ENCODE measurements around the gene MAP3K13. TPM values are rescaled to one million over a fixed set of nuclear protein-coding genes. Genes with fewer than 3 reads are reported as not detected.

The MAP3K13 gene
- total RNA-seq, 1 donor, result 21.9 TPM

DNA sequence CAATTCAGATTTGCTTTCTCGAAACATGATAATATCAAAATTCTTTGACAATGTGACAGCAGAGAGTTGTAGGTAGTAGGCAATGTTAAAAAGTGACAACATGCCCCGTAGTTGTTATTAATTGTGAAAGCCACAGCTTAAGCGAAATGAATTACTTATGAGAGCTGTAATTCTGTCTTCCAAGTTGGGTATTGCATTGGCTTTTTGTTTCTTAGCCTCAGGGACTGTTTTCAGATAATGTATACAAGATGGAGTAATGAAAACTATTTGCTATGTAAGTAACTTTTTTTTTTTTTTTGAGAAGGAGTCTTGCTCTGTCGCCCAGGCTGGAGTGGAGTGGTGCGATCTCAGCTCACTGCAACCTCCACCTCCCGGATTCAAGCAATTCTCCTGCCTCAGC is 43.1 kb upstream of the MAP3K13 start:
- DNase-seq (ENCODE audit: low read depth), result no peak
- TF ChIP-seq, protein P1, sequence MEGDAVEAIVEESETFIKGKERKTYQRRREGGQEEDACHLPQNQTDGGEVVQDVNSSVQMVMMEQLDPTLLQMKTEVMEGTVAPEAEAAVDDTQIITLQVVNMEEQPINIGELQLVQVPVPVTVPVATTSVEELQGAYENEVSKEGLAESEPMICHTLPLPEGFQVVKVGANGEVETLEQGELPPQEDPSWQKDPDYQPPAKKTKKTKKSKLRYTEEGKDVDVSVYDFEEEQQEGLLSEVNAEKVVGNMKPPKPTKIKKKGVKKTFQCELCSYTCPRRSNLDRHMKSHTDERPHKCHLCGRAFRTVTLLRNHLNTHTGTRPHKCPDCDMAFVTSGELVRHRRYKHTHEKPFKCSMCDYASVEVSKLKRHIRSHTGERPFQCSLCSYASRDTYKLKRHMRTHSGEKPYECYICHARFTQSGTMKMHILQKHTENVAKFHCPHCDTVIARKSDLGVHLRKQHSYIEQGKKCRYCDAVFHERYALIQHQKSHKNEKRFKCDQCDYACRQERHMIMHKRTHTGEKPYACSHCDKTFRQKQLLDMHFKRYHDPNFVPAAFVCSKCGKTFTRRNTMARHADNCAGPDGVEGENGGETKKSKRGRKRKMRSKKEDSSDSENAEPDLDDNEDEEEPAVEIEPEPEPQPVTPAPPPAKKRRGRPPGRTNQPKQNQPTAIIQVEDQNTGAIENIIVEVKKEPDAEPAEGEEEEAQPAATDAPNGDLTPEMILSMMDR (IDR thresholded peaks at IDR 0.05; ENCODE audit: insufficient read depth, low read length), result no peak
- H3K4me3 ChIP-seq (ENCODE audit: low read depth, low read length), result no peak overlapping the region

DNA sequence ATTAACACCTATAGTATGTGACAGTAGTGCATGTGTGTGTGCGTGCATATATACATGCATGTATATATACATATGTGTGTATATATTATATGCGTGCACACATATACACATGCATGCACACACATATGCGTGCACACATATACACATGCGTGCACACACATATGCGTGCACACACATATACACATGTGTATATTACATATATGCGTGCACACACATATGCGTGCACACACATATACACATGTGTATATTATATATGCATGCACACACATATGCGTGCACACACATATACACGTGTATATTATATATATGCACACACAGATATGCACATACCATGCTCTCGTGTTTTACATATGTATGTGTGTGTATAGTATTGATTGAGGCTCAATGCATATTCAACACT is 42.0 kb upstream of the MAP3K13 start:
- no peak for DNase-seq (ENCODE audit: low read depth)
- TF ChIP-seq, protein P1 (IDR thresholded peaks at IDR 0.05; ENCODE audit: insufficient read depth, low read length), result no peak

DNA sequence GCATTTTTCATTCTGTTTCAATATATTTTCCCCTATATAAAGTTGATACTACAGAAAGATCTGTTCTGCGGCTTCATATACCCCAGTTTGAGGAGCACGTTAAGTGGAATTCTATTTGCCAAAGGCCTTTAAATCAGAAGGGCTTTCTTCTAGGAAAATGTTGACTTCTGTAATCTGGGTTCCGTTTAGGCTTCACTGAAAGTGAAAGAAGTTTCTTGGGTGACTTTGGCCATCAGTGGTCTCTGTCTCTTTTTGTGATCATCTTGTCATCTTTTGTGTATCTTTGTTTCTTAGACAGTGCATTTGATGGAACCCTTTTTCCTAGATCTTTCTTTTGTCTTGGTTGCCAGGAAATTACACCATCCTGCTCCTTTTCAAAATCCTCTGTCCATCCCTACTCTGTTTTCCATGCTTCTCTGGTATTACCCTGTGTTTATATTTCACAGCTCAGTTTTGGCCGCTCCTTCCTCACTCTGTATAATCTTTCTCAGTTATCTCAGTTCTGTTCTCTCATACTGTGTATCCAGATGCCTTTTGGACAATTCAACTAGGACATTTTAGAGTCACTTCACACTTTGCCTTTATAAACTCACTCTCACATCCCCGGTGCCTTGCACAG is 40.7 kb upstream of the MAP3K13 start:
- TF ChIP-seq, protein P1 (IDR thresholded peaks at IDR 0.05; ENCODE audit: insufficient read depth, low read length), result no peak
- H3K4me3 ChIP-seq (ENCODE audit: low read depth, low read length), result no peak overlapping the region
- DNase-seq (ENCODE audit: low read depth), result no peak

More for the DNA sequence above, 42.0 kb upstream of the MAP3K13 start:
- H3K4me3 ChIP-seq (ENCODE audit: low read depth, low read length), result no peak overlapping the region

DNA sequence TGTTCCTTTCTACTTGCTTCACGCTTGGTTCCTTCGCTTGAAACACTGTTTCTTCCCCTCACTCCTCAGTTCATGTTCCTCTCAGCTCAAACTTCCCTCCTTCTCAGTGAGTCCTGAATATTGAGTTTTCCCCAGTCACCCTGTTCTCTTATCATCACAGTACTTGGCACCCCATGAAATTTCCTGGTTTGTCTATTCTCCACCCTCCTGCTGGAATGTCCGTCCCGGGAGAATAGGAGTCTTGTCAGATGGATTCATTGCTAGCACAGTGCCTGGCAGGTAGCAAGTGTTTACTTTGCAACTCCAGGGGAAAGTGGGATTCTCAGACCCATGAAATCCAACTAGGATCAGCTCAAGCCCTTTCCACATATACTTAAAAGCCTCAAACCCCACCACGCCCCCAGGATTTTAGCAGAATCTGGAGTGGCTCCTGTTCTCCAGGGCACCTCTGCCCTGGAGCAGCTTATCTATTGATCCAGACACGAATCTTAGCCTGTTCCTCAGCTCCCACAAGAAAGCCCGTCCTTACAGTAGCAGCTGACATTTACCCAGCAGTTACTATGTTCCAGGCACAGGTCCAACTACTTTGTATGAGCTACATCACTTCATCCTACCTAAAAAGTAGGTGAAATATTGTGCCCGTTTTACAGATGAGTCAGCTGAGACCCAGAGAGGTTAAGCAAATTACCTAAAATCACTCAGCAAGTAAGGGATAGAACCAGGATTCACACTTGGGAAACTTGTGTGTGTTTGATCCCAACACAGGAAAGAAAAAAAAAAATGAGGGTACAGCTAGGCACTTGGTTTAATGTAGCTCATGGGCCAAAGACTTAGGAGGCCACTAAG is 36.8 kb upstream of the MAP3K13 start:
- TF ChIP-seq, protein P1 (IDR thresholded peaks at IDR 0.05; ENCODE audit: insufficient read depth, low read length), result no peak
- no peak overlapping the region for H3K4me3 ChIP-seq (ENCODE audit: low read depth, low read length)
- DNase-seq (ENCODE audit: low read depth), result no peak

DNA sequence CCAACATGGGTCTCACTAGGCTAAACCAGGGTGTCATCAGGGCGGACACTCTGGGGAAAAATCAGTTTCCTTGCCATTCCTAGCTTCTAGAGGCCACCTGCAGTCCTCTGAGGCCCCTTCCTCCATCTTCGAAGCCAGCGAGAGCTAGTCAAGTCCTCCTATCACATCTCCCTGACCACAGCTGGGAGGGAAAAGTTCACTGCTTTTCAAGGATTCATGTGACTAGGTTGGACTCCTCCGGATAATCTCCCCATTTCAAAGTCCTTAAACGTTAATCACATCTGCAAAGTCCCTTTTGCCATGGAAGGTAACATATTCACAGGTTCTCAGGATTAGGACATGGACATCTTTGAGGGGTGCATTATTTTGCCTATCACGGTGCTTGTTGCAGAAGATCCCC is 35.9 kb upstream of the MAP3K13 start:
- TF ChIP-seq, protein P1 (IDR thresholded peaks at IDR 0.05; ENCODE audit: insufficient read depth, low read length), result no peak
- DNase-seq (ENCODE audit: low read depth), result no peak

DNA sequence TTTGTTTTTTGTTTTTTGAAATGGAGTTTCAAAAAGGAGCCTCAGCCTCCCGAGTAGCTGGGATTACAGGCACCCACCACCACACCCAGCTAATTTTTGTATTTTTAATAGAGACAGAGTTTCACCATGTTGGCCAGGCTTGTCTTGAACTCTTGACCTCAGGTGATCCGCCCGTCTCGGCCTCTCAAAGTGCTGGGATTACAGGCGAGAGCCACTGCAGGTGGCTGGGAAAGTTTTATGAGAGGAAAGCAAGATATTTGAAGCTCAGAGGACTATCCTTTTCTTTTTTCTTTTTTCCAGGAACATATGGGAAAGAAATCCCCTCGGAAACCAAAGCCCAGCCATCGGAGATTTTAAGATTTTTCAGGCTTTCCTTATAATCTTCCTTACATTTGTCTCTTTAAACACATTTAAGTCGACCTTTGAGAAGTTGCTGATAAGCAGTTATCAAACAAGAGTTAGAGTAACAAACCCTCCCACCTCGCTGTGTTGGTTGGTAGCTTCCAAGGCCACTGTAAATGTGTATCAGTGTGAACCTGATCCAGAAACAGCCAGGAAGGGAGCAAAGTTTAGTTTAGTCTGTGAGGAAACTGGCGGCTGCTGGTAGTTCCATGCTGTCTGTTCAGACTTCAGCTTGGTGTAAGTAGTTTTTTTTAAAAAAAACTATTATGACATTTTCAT is 34.5 kb upstream of the MAP3K13 start:
- DNase-seq (ENCODE audit: low read depth), result no peak
- TF ChIP-seq, protein P1 (IDR thresholded peaks at IDR 0.05; ENCODE audit: insufficient read depth, low read length), result no peak
- H3K4me3 ChIP-seq (ENCODE audit: low read depth, low read length), result no peak overlapping the region

More for the DNA sequence above, 35.9 kb upstream of the MAP3K13 start:
- H3K4me3 ChIP-seq (ENCODE audit: low read depth, low read length), result no peak overlapping the region
